Adipocyte (in vitro differentiated cells): ENCODE results near the gene LRRK1.

Experiments
- DNase-seq: peaks from one replicate; pipeline ENCODE4 v3.0.0-alpha.2; 2015; ENCODE audit warnings: low read depth
- H3K27me3 ChIP-seq: replicated peaks from 2 replicates; pipeline ENCODE4 v1.7.0; 2013; ENCODE audit warnings: mild to moderate bottlenecking, low read length, moderate library complexity; ENCODE audit not compliant: control insufficient read depth, insufficient read depth
- H3K36me3 ChIP-seq: 2 replicates; pipeline ENCODE4 v1.7.0; 2013; ENCODE audit warnings: low read length, mild to moderate bottlenecking, moderate library complexity; ENCODE audit not compliant: control insufficient read depth, insufficient read depth, severe bottlenecking
- H3K4me1 ChIP-seq: 2 replicates; pipeline ENCODE4 v1.7.0; 2013; ENCODE audit warnings: mild to moderate bottlenecking, low read length, moderate library complexity; ENCODE audit not compliant: control insufficient read depth, insufficient read depth
- H3K4me3 ChIP-seq: 2 replicates; pipeline ENCODE4 v1.7.0; 2013; ENCODE audit warnings: mild to moderate bottlenecking, low read length, moderate library complexity
- H3K9ac ChIP-seq: 2 replicates; pipeline ENCODE4 v1.7.0; 2013; ENCODE audit warnings: mild to moderate bottlenecking, low read length, moderate library complexity
- H3K9me3 ChIP-seq: 2 replicates; pipeline ENCODE4 v1.7.0; 2013; ENCODE audit warnings: mild to moderate bottlenecking, low read length, moderate library complexity; ENCODE audit not compliant: control insufficient read depth

Gene LRRK1

GRCh38 chr15:101101676-101102075, 182.5 kb downstream of the LRRK1 start:
- peaks cover 7% of the 10 kb centered on the region for H3K4me1 ChIP-seq

DNA sequence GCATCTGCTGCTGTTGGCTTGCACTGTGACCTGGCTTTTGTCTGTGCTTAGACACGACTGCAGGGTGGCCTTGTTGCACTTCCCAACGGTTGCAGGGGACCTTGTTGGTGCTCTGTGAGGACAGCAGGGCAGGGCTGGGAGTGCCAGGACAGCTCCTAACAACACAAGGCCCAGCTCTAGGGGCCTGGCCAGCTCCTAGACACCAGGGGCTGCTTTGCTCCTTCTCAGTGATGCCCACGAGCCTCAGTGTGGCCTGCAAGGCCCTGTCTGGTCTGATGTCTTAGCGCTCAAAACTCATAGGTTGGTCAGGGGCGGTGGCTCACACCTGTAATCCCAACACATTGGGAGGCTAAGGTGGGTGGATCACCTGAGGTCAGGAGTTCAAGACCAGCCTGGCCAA, 183.6 kb downstream of the LRRK1 start:
- H3K27me3 ChIP-seq, result no peaks in the 10 kb centered on the region
- no peak overlapping the region for H3K9ac ChIP-seq
- H3K4me3 ChIP-seq, result no peak overlapping the region
- H3K36me3 ChIP-seq, result no peaks in the 10 kb centered on the region
- H3K9me3 ChIP-seq, result no peaks in the 10 kb centered on the region
- H3K4me1 ChIP-seq, result peaks cover 7% of the 10 kb centered on the region
- DNase-seq, result no peak

More at GRCh38 chr15:101101676-101102075, 182.5 kb downstream of the LRRK1 start:
- DNase-seq, result no peak
- Histone ChIP-seq H3K36me3 (no peaks in the 10 kb centered on the region), H3K9me3 (no peaks in the 10 kb centered on the region), H3K4me3 (no peak overlapping the region), H3K9ac (no peak overlapping the region), H3K27me3 (no peaks in the 10 kb centered on the region)

- no peak for DNase-seq
- no peaks in the 10 kb centered on the region for H3K9me3 ChIP-seq
Measured at GRCh38 chr15:101103598-101103997, 184.4 kb downstream of the LRRK1 start.

GRCh38 chr15:101104141-101104540, 185.0 kb downstream of the LRRK1 start:
- no peaks in the 10 kb centered on the region for H3K36me3 ChIP-seq
- H3K4me1 ChIP-seq, result peaks cover 7% of the 10 kb centered on the region
- no peaks in the 10 kb centered on the region for H3K27me3 ChIP-seq
- H3K4me3 ChIP-seq, result no peak overlapping the region
- H3K9ac ChIP-seq, result no peak overlapping the region
- H3K9me3 ChIP-seq, result no peaks in the 10 kb centered on the region
- DNase-seq, result no peak

More at GRCh38 chr15:101103598-101103997, 184.4 kb downstream of the LRRK1 start:
- no peaks in the 10 kb centered on the region for H3K27me3 ChIP-seq
- H3K9ac ChIP-seq, result no peak overlapping the region
- peaks cover 7% of the 10 kb centered on the region for H3K4me1 ChIP-seq
- H3K4me3 ChIP-seq, result no peak overlapping the region
- no peaks in the 10 kb centered on the region for H3K36me3 ChIP-seq

DNA sequence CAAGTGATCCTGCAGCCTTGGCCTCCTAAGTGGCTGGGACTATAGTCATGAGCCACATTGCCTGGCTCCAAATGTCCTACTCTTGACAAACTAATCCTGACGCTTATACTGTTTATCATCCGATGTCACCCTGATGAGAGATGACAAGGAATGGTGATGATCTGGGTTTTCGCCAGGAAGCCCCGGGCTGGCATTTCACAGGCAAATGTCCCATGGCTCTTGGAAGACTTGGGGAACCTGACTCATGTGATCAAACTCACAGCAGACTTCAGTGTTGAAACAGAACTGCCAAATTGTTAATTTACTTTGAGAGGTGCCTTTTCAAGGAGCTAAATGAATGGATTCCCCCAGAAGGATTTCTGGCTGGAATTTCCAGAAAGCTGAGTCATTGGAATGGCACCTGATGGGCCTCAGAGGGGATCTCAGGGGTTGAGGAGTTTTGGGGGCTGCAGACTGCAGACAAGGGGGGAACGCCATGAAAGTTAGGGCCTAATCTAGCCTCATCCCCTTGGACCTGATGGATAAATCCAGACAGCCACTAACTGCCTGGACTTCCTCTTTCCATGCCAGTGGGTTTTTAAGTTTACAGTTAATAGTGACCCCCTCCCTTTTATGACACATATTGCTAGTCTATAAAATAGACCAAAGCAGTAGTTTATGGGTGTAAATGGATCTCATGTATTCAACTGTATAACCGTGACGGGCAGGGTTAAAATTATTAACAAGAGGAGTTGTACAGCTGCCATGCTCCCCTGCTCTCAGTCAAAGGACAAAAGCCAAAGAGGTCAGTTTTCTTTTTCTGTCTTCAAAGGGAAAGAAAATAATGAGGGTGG, 186.1 kb downstream of the LRRK1 start:
- peaks cover 7% of the 10 kb centered on the region for H3K4me1 ChIP-seq
- no peaks in the 10 kb centered on the region for H3K9me3 ChIP-seq
- no peak overlapping the region for H3K4me3 ChIP-seq
- no peaks in the 10 kb centered on the region for H3K27me3 ChIP-seq
- no peaks in the 10 kb centered on the region for H3K36me3 ChIP-seq
- no peak overlapping the region for H3K9ac ChIP-seq
- DNase-seq, result peak; percentile 22

- no peak for DNase-seq
- peaks cover 7% of the 10 kb centered on the region for H3K4me1 ChIP-seq
- H3K27me3 ChIP-seq, result no peaks in the 10 kb centered on the region
- H3K36me3 ChIP-seq, result no peaks in the 10 kb centered on the region
- no peak overlapping the region for H3K4me3 ChIP-seq
- no peak overlapping the region for H3K9ac ChIP-seq
- H3K9me3 ChIP-seq, result no peaks in the 10 kb centered on the region
Measured at GRCh38 chr15:101107101-101107500, 187.9 kb downstream of the LRRK1 start.

GRCh38 chr15:101107625-101108460, 188.7 kb downstream of the LRRK1 start:
- no peak overlapping the region for H3K9ac ChIP-seq
- H3K4me3 ChIP-seq, result no peak overlapping the region
- H3K27me3 ChIP-seq, result no peaks in the 10 kb centered on the region
- no peak for DNase-seq
- no peaks in the 10 kb centered on the region for H3K9me3 ChIP-seq
- H3K4me1 ChIP-seq, result peaks cover 7% of the 10 kb centered on the region
- no peaks in the 10 kb centered on the region for H3K36me3 ChIP-seq

DNA sequence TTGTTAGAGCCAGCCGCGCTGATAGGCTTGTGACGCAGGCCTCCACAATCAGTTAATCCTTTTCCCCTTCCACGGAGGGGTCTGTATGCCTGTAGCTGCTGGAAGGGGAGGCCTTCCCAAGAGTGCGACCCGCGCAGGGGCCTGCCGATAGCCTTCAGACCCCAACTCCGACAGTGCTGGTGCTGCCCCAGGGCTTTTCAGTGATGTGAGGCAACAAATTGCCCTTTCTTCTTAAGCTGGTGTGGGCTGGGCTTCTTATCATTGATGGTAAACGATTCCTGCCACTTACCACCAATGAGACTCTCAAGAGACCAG, 189.3 kb downstream of the LRRK1 start:
- H3K4me3 ChIP-seq, result no peak overlapping the region
- no peaks in the 10 kb centered on the region for H3K36me3 ChIP-seq
- H3K9ac ChIP-seq, result no peak overlapping the region
- DNase-seq, result no peak
- H3K27me3 ChIP-seq, result no peaks in the 10 kb centered on the region
- peaks cover 7% of the 10 kb centered on the region for H3K4me1 ChIP-seq
- no peaks in the 10 kb centered on the region for H3K9me3 ChIP-seq

- H3K27me3 ChIP-seq, result no peaks in the 10 kb centered on the region
- H3K9ac ChIP-seq, result no peak overlapping the region
- no peaks in the 10 kb centered on the region for H3K36me3 ChIP-seq
- no peaks in the 10 kb centered on the region for H3K9me3 ChIP-seq
- no peak overlapping the region for H3K4me3 ChIP-seq
- H3K4me1 ChIP-seq, result peaks cover 7% of the 10 kb centered on the region
- no peak for DNase-seq
Measured at GRCh38 chr15:101108791-101109190, 189.6 kb downstream of the LRRK1 start.

- DNase-seq, result no peak
- H3K9me3 ChIP-seq, result no peaks in the 10 kb centered on the region
- H3K27me3 ChIP-seq, result no peaks in the 10 kb centered on the region
- no peak overlapping the region for H3K9ac ChIP-seq
- no peaks in the 10 kb centered on the region for H3K36me3 ChIP-seq
- H3K4me1 ChIP-seq, result peaks cover 7% of the 10 kb centered on the region
- H3K4me3 ChIP-seq, result no peak overlapping the region
Measured at GRCh38 chr15:101110681-101111569, 191.8 kb downstream of the LRRK1 start.
